HG03378 (cell line): Measurements from ENCODE around the gene CARD9.

Experiments
- ATAC-seq: cut with Tn5 transposase; IDR thresholded peaks from one replicate; pipeline ENCODE4 v1.9.1; 2021; ENCODE audit warnings: mild to moderate bottlenecking, moderate library complexity; ENCODE audit not compliant: unreplicated experiment

CARD9 gene

GRCh38 chr9:136337416-136338395 is 35.8 kb downstream of the CARD9 start:
- ATAC-seq: no peak

- no peak for ATAC-seq
Measured at GRCh38 chr9:136336881-136337280, 36.6 kb downstream of the CARD9 start.

- no peak for ATAC-seq
Measured at GRCh38 chr9:136336156-136336870, 37.2 kb downstream of the CARD9 start.

- ATAC-seq: no peak
Measured at GRCh38 chr9:136335296-136336155, 37.9 kb downstream of the CARD9 start.

DNA sequence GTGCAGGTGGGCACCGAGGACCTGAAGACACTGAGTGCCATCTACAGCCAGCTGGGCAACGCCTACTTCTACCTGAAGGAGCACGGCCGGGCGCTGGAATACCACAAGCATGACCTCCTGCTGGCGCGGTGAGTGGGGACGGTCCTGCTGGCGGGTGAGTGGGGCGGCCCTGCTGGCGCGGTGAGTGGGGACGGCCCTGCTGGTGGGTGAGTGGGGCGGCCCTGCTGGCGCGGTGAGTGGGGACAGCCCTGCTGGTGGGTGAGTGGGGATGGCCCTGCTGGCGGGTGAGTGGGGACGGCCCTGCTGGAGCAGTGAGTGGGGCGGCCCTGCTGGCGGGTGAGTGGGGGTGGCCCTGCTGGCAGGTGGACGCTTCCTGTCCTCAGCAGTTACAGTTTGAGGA is 38.9 kb downstream of the CARD9 start:
- ATAC-seq: no peak

DNA sequence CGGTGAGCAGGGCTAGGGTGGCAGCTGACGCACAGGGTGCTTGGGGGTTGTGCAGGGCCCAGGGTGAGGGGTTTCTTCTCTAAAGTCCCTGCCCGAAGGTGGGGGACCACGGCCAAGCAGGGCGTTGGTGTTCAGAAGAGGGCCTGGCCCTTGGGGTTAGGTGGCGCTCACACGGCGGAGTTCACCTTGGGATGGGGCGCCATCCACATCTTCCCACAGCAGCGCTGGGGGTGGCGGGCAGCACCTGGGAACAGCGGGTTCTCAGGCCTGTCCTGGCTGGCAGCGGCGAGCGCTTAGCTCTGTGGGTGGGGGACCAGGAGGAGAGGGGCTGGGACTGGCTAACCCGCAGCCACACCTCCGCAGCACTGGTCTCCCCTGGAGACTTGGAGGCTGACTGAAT is 40.0 kb downstream of the CARD9 start:
- no peak for ATAC-seq

DNA sequence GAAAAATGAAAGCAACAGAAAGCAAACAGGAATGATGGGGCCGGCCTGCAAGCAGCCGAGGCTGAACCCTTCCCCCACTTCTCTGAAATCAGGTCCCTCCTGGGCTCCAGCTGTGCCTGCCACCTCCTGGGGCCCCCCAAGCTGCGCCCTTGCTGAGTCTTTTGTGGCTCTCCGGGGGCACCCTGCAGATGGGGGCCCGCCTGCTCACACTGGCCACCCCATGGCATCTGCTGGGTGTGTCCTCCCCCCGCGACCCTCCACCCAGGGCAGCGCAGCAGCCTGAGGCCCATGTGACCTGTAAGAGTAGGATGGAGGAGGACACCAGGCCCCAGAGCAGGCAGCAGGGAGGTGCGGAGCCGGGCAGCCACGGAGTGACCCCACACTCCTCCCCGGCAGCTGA is 40.4 kb downstream of the CARD9 start:
- no peak for ATAC-seq

GRCh38 chr9:136332482-136332983 is 40.9 kb downstream of the CARD9 start:
- ATAC-seq: no peak

DNA sequence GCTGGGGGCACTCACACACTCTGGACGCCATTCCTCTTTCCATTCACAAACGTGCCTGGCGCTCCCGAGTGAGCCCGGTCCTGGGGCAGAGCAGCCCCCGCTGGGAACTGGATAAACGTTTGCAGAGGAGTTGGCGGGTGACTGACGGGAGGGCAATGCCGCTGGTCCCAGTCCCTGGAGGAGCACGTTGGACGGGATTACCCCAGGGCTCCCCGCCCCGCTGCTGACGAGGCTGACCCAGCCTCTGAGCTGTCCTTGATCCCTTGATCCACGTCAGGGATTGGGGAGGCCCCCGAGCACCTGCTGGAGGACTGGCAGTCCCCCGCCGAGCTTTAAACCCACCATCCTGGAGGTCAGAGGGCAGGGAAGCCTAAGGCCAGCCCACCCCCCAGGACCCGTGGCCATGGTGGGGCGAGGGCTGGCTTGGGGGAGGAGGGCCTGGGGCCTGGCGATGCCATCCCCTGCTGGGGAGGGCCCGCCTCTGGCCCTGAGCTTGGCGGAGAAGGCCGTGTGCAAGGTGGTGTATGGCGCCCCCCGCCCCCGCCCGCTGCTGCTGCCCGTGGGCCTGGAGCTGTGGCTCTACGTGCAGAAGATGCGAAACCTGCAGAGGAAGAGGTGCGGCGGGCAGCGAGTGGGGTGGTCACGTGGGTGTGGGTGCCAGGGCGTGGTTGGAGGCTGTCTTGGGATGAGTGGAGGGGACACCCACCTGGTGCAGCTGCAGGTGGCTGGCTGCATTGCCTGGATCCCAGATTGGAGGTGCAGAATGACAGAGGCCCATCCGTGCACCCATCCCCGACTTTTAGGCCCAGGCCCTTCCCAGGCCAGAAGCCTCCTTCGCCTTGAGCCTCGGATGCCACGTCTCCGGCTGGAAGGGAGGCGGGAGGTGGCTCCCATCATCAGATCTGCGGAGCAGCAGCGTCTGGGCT is 41.6 kb downstream of the CARD9 start:
- ATAC-seq: no peak

GRCh38 chr9:136331030-136331429 is 42.4 kb downstream of the CARD9 start:
- ATAC-seq: no peak

- no peak for ATAC-seq
Measured at GRCh38 chr9:136330406-136330990, 43.0 kb downstream of the CARD9 start.

- no peak for ATAC-seq
Measured at GRCh38 chr9:136329636-136330405, 43.6 kb downstream of the CARD9 start.

DNA sequence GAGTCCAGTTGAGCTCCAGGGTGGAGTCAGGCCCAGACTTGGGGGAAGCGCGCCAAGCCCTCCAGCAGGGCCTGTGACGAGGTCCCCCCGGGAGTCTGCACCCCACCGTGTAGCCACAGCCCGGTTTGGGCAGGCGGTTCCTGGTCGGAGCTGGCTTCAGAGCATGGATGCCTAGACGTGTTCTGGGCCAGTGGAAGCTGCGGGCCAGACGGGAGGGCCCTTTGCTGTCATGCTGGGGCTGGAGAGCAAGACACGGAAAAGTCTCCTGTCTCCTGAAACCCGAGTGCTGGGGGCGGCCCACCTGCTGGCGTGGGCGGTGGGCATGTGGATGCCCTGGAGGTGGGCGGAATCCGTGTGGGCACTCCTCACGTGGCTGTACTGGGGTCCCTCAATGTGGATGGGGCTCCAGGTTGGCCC is 44.2 kb downstream of the CARD9 start:
- no peak for ATAC-seq

DNA sequence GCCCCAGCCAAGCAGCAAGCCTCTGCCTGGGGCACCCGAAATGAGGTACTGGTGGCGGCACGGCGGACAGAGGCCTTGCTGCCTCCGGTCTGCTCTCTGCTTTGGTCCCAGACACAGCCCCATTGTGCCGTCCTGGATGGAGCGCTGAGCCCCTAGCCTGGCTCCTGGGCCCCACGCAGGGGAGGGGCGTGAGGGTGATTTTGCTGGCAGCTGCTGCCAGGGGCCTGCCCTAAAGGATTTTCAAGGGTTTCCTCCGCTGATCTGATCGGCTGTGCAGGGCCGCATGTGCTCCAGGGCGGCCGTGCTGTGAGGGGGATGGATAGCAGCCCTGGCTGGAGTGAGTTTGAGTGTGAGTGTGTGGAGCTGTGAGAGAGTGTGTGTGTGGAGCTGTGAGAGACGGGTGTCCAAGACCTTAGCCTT is 44.8 kb downstream of the CARD9 start:
- no peak for ATAC-seq

- ATAC-seq: no peak
Measured at GRCh38 chr9:136328011-136328621, 45.4 kb downstream of the CARD9 start.

GRCh38 chr9:136327304-136327974 is 46.0 kb downstream of the CARD9 start, which contains the start of gene GPSM1:
Gene GPSM1, plus strand, starts transcription at chr9:136327539. Its CDS starts 157 bp downstream, at chr9:136327696.
- ATAC-seq: no peak

GRCh38 chr9:136326761-136327303 is 46.6 kb downstream of the CARD9 start:
- no peak for ATAC-seq
